Cardiac muscle cell (in vitro differentiated cells and primary cell): ENCODE data around the gene CCDC78. TPM values are rescaled to one million over a fixed set of nuclear protein-coding genes. Genes with fewer than 3 reads are reported as not detected.
A peak's percentile ranks its signal among the peaks of the same experiment; 100 is the strongest.

Experiments
- DNase-seq, 2 donors: peaks; one replicate each; pipeline versions ENCODE4 v3.0.0 to v3.0.0-alpha.2; 2010 to 2017; ENCODE audit warnings: low read depth in 1 of 2, low spot score in 1 of 2
- H3K27ac ChIP-seq: fragments of 200-600 bp; sonication (generic); 2 replicates; pipeline ENCODE4 v1.5.1; 2016
- H3K27me3 ChIP-seq: fragments of 200-600 bp; sonication (generic); 2 replicates; pipeline ENCODE4 v1.6.0; 2016; ENCODE audit warnings: control low read depth
- H3K36me3 ChIP-seq: fragments of 200-600 bp; sonication (generic); 2 replicates; pipeline ENCODE4 v1.5.1; 2016; ENCODE audit warnings: control low read depth
- H3K4me1 ChIP-seq: fragments of 200-600 bp; sonication (generic); 2 replicates; pipeline ENCODE4 v1.8.1; 2017; ENCODE audit warnings: low read depth, mild to moderate bottlenecking, mixed run types
- H3K4me3 ChIP-seq: fragments of 200-600 bp; sonication (generic); 2 replicates; pipeline ENCODE4 v1.5.1; 2016; ENCODE audit warnings: mild to moderate bottlenecking
- H3K9me3 ChIP-seq: fragments of 200-600 bp; sonication (generic); 2 replicates; pipeline ENCODE4 v1.5.1; 2017; ENCODE audit warnings: low read depth, mild to moderate bottlenecking, control low read depth
- polyA plus RNA-seq: library from polyadenylated mRNA; unstranded; fragments of >200 nt; fragmentation: Nextera tagmentation; extraction: Ambion mirVana; gene quantifications from 2 replicates; pipeline ENCODE4 v1.2.1, GENCODE V29; 2016
- total RNA-seq: library from RNA; depleted of rRNA; stranded (reverse); fragments of >200 nt; gene quantifications from 2 replicates; pipeline ENCODE4 v1.2.3, GENCODE V29; 2016
- TF ChIP-seq, protein P1 (sequence below): IDR thresholded peaks from 2 replicates; pipeline ENCODE4 v1.5.1; 2012; ENCODE audit warnings: low read depth, mild to moderate bottlenecking, low read length

Gene CCDC78
- total and polyA plus RNA-seq, 2 experiments from 2014 or later: 4.2 to 16.5 TPM

DNA sequence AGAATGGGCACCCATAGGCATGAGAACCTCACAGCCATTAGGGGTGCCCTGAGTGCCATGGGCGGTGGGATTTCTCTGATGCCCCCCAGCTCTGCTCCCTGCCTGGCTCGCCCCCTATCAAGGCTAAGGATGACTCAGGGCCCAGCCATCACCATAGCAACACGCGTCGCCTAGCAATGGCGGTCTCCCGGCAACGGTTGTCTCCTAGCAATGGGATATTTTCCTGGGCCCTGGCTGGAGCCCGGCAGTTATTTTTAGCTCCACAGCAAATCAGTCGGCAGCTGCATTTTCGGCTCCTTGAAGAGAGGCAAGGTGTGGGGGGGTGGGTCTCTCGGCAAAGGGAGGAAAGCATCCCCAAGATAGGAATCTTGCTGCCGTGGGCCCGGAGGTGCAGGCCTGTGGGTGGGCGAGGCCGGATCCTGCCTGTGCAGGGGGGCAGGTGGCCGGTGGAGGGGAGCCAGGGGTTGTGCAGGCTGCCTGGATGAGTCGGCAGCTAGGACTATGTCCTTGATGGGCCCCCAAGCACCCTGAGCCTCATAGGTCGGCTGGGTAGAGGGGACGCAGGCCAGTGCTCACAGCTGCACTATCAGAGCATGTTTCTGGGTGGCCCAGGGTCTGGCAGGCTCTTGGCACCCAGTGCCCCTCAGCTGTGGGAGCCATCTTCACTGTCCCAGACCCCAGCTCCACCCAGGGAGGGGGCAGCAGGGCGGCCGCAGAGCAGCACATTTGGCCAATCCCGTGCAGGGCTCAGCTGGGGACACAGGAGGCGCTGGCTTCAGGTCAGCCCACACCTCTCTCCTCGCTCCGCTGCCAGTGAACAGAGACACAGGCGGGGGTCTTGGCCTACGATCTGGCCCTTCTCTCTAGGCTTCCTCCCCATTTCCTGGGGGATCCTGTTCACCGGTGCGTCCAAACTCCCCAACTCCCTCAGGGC lies 16.4 kb downstream of the CCDC78 start:
- peak; percentile 85 to 91 for DNase-seq
- H3K27ac ChIP-seq: peak overlapping the region; percentile 53
- peaks cover 44% of the 10 kb centered on the region for H3K27me3 ChIP-seq
- H3K9me3 ChIP-seq: no peaks in the 10 kb centered on the region
- H3K36me3 ChIP-seq: no peaks in the 10 kb centered on the region
- peaks cover 16% of the 10 kb centered on the region for H3K4me1 ChIP-seq
- no peak overlapping the region for H3K4me3 ChIP-seq
- TF ChIP-seq, protein P1, sequence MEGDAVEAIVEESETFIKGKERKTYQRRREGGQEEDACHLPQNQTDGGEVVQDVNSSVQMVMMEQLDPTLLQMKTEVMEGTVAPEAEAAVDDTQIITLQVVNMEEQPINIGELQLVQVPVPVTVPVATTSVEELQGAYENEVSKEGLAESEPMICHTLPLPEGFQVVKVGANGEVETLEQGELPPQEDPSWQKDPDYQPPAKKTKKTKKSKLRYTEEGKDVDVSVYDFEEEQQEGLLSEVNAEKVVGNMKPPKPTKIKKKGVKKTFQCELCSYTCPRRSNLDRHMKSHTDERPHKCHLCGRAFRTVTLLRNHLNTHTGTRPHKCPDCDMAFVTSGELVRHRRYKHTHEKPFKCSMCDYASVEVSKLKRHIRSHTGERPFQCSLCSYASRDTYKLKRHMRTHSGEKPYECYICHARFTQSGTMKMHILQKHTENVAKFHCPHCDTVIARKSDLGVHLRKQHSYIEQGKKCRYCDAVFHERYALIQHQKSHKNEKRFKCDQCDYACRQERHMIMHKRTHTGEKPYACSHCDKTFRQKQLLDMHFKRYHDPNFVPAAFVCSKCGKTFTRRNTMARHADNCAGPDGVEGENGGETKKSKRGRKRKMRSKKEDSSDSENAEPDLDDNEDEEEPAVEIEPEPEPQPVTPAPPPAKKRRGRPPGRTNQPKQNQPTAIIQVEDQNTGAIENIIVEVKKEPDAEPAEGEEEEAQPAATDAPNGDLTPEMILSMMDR: no peak

DNA sequence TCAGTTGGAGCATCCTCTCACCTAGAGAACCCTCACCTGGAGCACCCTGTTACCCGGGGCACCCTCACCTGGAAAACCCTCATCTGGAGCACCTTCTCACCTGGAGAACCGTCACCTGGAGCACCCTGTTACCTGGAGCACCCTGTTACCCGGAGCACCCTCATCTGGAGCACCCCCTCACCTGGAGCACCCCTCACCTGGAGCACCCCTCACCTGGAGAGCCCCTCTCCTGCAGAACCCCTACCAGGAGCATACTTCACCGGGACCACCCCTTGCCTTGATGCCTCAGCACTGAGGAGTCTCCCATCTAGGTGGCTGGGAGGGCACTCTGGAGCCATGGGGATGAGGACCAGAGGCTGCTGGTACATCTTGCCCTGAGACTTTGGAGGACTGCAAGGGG lies 17.3 kb downstream of the CCDC78 start:
- Histone ChIP-seq H3K27ac (no peak overlapping the region), H3K4me1 (peaks cover 13% of the 10 kb centered on the region), H3K36me3 (no peaks in the 10 kb centered on the region), H3K4me3 (no peak overlapping the region), H3K27me3 (peaks cover 53% of the 10 kb centered on the region), H3K9me3 (no peaks in the 10 kb centered on the region)
- no peak for DNase-seq
- TF ChIP-seq, protein P1: no peak

DNA sequence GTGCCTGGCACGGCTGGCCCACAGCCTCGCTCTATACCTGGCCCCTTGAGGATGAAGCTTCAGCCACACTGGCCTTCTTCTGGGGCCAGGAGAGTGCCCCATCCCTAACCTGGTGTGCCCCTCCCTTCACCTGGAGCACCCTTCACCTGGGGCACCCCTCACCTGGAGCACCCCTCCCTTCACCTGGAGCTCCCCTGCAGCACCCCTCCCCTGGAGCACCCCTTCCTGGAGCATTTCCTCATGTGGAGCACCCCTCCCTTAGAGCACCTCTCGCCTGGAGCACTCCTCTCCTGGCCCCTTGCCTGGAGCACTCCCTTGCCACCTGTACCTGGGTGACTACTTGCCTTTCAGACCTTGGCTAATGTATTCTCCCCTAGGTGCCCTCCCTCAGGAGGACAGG lies 18.2 kb downstream of the CCDC78 start:
- Histone ChIP-seq H3K4me3 (no peak overlapping the region), H3K9me3 (no peaks in the 10 kb centered on the region), H3K27me3 (peaks cover 62% of the 10 kb centered on the region), H3K36me3 (no peaks in the 10 kb centered on the region), H3K27ac (no peak overlapping the region), H3K4me1 (peaks cover 13% of the 10 kb centered on the region)
- TF ChIP-seq, protein P1: no peak
- no peak for DNase-seq

DNA sequence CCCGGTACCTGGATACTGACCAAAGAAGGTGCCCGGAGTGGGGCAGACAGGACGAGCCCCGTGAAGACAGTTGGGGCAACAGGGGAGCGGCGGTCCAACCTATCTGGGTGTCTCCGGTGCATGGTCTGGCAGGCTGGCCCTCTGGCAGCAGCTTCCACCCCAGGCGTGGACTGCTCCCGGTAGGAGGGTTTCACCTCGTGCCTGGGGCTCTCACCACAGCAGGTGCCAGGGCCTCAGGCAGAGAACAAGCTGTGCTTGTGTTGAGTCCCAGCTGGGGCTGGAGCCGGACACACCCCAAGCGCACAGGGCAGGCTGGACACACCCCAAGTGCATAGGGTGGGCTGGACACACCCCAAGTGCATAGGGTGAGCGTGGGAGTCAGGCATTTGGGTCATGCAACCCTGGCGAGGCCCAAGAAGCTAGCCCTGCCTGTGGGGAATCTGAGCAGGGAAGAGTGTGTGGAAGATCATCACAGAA lies 19.1 kb downstream of the CCDC78 start:
- no peak overlapping the region for H3K4me3 ChIP-seq
- H3K36me3 ChIP-seq: no peaks in the 10 kb centered on the region
- peaks cover 13% of the 10 kb centered on the region for H3K4me1 ChIP-seq
- TF ChIP-seq, protein P1: no peak
- no peak overlapping the region for H3K27ac ChIP-seq
- DNase-seq: no peak
- H3K9me3 ChIP-seq: no peaks in the 10 kb centered on the region
- peaks cover 72% of the 10 kb centered on the region for H3K27me3 ChIP-seq

DNA sequence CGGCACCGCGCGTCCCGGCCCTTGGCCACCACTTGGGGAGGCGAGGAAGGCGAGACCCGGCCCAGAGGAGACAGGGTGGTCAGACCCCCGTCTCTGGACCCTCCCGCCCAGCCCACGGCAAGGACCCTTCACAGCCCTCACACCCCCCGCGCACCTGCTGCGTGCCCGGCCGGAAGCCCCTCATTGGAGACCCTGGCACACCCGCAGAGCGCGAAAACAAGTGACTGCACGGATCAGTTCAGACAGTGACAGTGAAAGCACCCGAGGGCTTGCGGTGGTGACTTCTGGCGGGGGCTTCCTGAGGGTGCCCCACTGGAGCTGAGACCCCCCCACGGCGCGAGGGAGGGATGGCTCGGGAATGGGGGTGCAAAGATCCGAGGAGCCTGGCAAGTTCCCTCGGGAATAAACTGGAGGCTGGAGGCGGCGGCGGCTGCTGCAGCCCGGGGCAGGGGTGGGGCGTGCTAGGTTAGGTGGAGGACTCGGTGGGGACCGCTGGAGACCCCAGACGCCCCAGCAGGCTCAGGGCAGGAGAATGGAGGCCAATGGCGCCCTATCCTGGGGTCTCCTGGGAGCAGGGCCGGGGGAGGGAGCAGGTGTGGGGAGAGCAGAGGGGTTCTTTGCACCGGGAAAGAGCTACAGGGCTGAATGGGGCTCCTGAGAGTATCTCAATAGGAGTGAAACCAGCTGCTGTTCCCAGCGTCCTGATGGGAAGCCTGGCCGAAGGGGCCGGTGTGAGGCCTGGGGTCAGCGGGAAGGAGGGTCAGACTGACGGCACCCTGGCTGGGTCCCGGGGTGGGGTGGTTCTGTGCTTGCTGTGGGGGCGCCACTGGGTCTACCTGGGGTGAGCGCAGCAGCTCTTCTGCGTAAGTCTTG lies 19.8 kb downstream of the CCDC78 start:
- H3K9me3 ChIP-seq: no peaks in the 10 kb centered on the region
- peaks cover 78% of the 10 kb centered on the region for H3K27me3 ChIP-seq
- TF ChIP-seq, protein P1: no peak
- peaks cover 13% of the 10 kb centered on the region for H3K4me1 ChIP-seq
- no peak overlapping the region for H3K27ac ChIP-seq
- H3K36me3 ChIP-seq: no peaks in the 10 kb centered on the region
- DNase-seq: no peak
- no peak overlapping the region for H3K4me3 ChIP-seq
